Stimulated activated CD4-positive, alpha-beta T cell treated with anti-CD3 and anti-CD28 coated beads, Interleukin-4, amount 100 ng/mL, for 24 hours (primary cell): ENCODE data around the gene PSMA5.
A peak's percentile ranks its signal among the peaks of the same experiment; 100 is the strongest.
"Not testable (repeated sequence)": the region's sequence is repeated elsewhere in the genome, so short reads cannot be mapped to it uniquely, and the experiment has no call there.

Experiments
- DNase-seq: peaks from one replicate; pipeline ENCODE4 v3.0.0-alpha.2; 2020

The PSMA5 gene

DNA sequence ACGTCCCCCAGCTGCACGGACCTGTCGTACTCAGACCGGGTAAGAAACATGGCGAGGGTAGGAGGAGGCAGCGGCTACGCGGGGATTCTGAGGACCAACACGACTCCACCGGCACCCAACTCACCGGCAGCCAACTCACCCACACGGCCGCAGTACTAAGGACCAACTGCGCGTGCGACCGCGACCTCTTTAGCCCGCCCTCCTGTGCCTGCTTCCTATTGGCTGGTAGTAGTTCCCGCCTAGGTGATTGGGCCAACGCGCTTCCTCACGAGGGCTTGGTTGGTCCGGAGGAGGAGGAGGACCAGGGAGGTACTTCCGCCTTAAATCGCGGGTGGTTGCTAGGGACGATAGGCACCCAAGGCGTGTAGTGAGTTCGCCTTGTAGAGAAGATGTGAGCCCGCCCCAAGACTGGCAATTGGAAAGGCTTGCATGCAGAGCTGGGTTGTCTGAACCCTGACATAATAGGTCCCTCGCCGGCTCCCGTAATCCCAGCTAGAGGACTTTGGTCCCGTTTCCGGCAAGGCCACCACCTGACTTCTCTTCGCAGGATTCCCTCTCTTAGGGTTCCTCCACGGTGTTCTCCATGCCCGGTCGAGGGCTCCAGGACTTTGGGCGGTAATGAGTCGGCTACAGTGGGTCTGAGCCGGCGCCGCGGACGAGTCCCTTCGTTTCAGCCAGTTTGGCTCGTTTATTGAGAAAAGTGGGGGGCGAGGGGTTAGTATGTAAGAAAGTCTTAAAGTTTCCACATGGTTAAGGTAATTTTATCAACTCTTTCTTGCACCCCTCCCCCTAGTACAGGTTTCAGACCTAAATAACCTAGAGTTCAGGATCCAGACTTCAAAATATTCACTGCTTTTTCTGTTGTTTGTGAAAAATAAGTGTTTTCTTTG is at the start of gene PSMA5:
Gene PSMA5 (minus strand): TSS at position 168 of the 890 bp plus-strand sequence. CDS start 118 bp downstream, at position 50.
- peak; percentile 97 for DNase-seq

DNA sequence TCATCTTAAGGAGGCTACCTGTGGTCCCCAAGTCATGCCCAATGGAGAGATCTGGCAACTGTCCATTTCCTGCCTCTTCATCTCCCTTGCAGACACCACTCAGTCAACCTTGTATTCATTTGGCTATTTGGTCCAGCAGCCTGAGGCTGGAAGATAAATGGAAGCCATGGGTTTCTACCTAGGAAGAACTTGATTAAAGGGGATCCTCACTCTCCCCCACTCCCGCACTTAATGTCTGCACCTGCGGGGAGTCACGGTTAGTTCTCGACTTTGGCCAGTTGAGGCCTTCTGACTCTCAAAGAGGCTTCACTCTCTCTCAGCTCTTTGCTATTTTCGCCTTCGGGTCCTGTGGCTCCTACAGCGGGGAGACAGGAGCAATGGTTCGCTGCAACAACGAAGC is 49.0 kb upstream of the PSMA5 start:
- no peak for DNase-seq

DNA sequence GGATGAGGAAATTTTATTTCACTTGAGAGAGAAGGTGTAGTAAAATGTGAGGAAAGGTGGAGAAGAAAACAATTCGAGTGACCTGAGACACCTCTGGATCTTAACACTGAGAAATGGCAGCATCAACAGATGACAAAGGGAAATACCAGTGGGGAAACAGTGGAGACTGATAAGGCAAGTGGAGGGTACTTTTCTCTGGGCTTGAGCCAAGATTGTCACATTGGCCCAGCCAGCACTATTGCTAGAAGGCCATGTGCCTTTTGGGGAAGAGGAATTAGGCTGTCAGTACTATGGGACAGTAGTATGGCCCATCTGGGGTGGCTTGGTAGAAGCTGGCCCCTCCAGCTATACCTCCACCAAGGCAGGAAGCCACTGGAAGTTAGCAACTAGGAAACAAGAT is 48.4 kb upstream of the PSMA5 start:
- no peak for DNase-seq

DNA sequence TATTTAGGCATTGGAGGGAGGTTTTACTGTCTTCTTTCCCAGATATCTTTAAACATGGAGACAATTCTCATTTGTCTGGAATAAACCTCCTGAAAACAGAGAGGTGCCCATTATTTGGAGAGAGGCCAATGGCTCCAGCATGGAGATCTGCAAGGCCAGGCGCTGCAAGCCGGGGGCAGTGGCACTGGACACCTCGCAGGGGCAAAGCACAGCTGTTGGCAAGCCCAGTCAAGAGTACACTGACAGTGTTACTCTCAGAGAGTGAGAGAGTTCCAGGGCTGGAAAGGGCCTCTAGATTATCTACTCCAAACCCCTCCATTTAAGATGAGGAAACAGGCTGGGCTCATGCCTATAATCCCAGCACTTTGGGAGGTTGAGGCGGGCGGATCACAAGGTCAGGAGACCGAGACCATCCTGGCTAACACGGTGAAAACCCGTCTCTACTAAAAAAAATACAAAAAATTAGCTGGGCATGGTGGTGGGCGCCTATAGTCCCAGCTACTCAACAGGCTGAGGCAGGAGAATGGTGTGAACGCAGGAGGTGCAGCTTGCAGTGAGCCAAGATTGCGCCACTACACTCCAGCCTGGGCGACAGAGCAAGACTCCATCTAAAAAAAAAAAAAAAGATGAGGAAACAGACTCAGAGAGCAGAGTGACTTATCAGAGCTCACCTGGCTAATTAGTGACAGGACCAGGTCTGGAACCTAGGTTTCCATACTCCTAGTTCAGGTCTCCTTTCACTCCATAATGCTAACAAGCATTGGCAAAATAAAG is 47.2 kb upstream of the PSMA5 start:
- not testable (repeated sequence) for DNase-seq

DNA sequence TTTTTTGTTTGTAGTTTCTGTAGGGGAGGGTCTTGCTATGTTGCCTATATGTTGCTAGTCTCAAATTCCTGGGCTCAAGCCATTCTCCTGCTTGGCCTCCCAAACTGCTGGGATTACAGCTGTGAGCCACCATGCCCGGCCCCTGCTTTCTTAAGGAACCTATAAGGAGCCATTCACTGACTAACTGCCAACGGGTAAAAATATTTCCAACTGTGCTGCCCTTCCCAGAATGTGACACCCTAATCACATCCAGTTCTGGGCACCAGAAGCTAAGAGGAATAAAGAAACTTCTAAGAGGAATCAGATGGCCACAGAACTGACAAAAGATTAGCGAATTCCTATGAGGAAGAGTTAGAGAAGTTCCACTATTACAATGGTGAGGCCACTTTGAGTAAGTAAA is 46.5 kb upstream of the PSMA5 start:
- DNase-seq: no peak

DNA sequence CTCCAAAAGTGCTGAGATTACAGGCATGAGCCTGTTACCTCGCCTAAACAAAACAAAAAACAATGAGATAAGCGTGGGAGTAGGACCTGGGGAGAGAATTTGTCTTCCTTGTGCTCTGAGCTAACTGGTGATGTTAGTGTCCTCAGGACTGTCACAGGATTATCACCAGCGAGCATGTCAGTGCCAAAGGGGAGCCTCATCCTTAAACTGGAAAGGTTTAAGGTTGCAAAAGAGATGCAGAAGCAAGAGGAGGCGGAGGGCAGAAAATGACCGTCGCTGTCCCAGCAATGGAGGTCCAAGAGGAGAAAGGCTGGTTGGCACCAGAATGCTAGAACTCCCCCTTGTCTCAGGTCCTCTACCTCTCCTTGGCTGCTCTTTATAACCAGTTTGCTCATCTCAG is 44.0 kb upstream of the PSMA5 start:
- no peak for DNase-seq

DNA sequence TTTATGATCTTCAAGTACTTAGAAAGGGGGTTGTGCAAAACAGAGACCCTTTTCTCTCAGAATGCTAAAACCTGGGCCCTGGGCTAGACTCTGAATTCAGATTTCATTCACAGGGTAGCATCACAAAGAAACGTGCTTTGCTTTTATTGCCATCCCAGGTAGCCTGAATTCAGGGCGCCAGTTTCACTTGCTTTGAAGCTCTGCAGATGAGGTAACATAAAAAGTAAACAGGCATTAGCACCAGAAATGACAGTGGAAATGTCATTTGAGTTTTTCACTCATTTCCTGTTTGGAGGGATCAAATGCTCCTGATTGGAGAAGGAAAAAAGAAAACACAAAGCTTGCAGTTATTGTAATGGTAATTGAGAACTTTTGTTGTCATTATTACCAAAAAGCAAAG is 42.7 kb upstream of the PSMA5 start:
- no peak for DNase-seq

DNA sequence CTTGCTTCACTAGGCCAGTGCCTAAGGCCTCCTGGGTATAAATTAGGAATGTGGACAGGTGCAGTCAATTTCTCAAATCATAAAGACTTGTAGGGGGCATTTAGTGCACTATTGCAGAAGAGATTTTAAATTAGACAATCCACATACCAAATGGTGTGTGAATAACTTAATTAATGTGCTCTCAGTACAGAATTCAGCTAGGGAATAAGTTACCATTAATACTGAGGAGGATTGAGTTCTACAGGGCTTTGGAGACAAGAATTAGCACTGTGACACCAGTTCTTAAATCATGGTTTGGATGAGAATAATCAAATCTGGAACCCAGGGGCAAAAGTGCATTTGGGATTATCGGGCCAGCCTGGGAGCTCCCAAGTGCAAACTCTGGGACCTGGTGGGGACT is 41.8 kb upstream of the PSMA5 start:
- no peak for DNase-seq

DNA sequence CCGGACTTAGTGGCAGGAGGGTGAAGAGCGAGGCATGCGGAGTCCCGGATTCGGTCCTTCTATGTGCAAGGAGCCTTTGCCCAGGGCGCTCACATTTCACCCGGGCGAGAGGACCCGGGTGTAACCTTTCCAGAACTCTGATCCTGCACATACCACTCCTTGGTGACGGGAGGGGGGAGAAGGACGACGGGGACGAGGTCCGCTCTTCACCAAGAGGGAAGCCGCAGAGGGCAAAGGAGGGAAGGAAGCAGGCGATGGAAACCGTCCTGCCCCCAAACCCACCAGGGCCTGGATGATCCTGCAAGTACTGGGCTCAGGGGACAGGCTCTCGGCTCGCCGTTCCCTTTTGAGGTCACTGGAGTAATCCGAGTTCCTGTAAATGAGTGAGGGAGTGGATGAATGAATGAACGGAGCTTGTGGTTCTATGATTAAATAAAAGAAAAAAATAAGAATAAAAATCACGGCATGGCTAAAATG is 41.1 kb upstream of the PSMA5 start:
- DNase-seq: no peak

DNA sequence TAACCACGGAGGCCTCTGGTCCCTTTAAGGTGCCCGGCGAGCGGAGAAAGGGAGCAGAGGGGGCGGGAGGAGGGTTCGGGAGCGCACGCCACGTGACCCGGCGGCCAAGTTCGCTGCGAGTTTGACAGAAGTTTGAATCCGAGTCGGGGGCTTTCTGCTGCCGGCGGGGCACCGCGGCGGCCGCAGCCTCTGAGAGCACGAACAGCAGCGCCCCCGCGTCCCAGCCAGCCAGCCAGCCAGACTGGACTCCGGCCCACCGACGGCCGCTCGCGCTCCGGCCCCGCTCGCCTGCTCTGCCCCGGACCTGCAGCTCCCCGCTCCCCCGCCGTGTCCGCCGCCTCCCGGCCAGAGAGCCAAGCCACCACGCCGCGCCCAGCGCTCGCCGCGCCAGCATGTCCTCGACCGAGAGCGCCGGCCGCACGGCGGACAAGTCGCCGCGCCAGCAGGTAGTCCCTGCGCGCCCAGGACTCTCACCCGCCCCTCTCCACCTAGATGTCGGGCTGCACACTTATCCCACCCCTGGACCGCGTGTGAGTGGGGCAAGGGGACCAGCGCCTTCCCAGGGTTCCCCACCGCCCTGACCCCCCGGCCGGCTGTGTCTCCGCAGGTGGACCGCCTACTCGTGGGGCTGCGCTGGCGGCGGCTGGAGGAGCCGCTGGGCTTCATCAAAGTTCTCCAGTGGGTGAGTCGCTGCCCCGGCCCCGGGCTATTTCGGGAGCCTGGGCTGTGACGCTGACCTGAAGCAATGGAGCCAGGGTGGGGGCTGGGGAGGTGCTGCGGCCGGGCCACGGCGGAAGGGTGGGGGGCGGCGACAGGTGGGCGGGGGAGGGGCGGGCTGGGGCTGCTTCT is 40.4 kb upstream of the PSMA5 start, which contains the start of gene SYPL2:
Gene SYPL2 (plus strand): TSS at position 95 of the 849 bp plus-strand sequence. CDS start 298 bp downstream, at position 393.
- no peak for DNase-seq

DNA sequence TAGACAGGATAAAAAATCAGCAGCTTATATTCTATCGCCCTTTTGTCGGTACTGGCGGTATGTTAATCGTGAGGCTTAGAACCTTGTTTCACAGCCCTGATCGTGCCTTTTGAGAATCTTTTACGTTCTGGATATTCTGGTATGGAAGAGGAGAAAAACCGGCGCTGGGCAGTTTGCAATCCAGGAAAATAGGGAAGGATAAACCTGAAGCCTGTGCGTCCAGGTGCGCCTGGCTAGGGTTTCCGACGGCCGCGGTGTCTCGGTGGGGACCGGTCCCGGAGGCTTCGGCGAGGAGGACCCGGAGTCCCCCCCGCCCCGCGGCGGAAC is 39.8 kb upstream of the PSMA5 start:
- no peak for DNase-seq

DNA sequence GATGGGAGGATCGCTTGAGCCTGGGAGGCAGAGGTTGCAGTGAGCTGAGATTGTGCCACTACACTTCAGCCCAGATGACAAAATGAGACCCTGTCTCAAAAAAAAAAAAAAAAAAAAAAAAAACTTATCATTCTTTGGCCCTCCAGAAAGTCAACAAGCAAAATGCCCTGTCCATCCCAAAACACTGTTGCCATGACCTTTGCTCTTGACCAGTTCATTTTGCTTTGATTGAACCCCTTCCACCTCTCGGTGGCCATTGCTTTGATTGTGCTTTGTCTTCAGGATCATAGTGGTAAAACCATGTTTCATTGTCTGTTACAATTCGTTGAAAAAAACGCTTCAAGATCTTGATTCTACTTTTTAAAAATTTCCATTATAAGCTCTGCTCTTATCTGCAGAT is 31.6 kb upstream of the PSMA5 start:
- no peak for DNase-seq

DNA sequence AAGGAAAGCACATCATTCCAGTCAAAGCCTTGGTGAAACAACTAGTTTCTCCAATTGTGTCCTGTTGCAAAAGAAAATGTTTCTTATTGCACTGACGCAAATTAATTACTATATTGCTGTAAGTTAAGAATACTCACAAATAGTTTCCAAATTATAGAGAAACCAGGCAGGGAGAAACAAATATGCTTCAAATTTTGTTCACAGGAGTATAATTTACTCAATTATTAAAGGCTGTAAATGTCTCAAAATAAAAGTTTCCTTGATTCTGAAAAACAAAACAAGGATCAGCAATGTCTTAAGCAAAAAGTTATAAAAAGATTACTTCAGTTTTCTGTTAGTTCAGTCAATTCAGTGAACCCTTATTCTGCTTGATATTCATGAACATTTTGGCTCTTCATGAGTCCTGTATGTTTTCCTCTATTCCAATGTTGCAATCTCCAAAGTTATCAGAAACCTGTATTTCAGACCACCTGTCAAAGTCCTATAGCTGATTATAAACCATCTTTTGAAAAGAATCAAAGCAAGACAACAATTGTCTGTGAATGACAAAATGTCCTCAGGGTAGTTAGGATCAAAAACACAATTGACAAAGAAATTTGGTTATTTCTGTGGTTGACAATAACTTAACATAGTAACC is 28.4 kb upstream of the PSMA5 start:
- DNase-seq: no peak

DNA sequence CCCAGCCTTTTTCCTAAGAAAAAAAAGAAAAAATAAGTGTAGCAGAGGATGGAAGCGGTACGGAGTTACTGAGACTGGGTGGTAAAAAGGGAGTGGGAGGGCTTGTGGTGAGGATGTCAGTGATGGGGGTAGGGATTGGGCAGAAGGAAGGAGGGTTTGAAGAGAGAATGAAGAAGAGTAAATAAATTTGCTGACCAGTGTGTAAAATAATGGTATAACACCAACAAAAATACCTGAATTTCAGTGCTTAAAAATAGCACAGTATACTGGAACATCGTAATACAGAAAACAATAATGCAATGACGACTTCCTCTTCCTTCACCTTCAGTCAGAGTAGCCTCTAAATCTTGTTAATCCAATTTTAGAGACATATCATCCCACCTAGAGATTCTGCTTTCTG is 21.3 kb upstream of the PSMA5 start:
- DNase-seq: no peak

DNA sequence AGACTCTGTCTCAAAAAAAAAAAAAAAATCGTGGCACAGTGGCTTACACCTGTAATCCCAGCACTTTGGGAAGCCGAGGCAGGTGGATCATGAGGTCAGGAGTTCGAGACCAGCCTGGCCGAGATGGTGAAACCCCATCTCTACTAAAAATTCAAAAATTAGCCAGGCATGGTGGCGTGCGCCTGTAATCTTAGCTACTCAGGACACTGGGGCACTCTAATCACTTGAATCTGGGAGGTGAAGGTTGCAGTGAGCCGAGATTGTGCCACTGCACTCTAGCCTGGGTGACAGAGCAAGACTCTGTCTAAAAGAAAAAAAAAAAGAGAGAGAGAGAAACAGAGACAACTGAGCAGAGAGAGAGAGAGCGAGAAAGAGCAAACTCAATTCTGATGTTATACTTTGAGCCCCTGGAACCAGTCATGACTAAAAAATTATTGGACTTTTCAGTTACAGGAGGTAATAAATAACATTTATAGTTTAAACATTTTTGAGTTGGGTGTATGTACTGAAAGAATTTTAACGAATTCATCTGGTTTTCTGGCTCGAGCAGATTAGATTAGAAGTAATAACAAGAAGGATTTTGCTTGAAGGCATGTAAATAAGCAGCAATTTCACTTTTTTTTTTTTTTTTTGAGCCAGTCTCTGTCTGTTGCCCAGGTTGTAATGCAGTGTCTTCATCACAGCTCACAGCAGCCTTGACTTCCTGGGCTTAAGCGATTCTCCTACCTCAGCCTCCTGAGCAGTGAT is 19.9 kb upstream of the PSMA5 start:
- DNase-seq: not testable (repeated sequence)

DNA sequence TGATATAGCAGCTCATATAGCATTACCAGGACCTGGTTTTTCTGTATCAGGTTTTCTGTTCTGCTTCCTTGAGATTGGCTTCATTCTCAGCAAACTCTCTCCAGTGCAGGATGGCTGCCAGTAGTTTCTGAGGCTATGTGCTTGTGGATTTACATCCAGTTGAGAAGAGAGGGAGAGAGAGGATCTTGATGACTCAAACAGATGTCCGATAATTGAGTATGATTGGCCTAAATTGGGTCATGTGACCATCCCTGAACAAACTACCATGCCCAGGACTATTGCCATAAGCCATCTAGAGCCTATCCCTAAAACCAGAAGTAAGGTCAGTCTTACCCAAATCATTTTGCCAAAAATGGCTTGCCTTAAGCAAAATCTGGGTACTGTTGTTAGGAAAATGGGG is 18.1 kb upstream of the PSMA5 start:
- DNase-seq: no peak

DNA sequence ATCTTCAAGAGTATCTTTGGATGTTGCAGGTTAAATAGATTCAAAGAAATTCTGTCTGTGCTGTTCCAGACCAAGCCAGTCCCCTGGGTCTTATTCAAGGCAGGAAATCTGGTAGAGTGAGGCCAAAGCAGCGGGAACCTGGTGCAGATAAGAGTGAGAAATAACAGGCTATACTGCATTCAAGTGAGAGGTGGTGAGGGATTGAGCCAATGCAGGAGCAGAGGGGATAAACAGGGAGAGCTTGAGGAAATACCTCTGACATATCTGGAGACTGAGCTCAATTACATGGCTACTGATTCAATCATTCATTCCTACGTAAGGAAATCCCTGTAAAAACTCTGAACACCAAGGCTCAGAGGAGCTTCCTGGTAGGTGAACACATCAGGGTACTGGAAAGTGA is 17.2 kb upstream of the PSMA5 start:
- DNase-seq: no peak

DNA sequence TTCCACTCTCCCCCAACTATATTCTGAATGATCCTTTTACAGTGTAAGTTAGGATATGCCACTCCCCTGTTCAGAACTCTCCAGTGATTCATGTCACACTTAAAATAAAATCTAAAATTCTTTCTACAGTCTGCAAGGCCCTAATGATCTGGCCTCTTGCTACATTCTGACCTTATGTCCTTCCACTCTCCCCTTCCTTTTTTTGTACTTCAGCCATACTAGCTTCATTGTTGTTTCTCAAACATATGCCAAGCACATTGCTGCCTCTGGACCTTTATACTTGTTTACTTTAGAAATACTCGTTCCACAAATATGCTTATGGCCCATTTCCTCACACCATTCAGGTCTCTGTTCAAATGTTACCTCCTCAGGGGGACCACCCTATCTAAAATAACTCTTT is 14.8 kb upstream of the PSMA5 start:
- DNase-seq: no peak

DNA sequence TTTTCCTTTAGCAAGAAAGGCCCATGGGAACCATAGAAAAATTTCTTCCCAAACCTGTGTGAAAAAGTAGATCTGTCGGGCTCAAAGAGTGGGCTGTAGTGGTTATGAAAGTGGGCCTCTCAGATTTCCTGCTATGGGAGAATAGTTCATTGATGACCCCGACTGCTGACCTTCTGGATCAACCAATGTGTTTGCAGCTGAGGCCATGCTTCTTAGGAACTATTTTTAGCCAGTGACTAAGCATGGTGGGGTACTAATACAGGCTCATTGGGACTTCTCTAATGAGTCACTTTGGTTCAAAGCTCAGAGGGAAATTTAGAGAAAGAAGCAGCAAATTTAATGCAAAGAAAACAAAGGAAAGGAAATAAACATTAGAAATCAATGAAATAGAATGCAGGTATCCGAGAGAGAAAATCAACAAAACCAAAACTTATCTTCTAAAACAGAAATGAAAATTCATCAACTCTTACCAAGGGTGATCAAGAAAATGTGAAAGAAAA is 12.6 kb upstream of the PSMA5 start:
- DNase-seq: peak; percentile 8

DNA sequence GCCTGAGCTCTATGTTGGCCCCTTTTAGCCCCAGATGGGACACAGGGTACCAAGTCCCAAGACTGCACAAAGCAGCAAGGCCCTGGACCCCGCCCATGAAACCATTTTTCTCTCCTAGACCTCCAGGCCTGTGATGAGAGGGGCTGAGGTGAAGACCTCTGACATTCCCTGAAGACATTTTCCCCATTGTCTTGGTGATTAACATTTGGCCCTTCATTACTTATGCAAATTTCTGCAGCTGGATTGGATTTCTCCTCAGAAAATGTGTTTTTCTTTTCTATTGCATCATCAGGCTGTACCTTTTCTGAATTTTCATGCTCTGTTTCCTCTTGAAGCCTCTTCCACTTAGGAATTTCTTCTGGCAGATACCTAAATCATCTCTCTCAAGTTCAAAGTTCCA is 8.2 kb upstream of the PSMA5 start:
- DNase-seq: no peak

DNA sequence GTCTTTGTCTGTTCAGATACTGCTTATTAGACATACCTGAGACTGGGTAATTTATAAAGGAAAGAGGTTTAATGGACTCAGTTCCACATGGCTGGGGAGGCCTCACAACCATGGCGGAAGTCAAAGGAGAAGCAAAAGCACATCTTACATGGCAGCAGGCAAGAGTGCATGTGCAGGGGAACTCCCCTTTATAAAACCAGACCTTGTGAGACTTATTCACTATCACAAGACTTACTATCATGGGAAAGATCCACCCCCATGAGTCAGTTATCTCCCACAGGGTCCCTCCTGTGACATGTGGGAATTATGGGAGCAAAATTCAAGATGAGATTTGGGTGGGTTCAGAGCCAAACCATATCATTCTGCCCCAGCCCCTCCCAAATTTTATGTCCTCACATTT is 7.1 kb upstream of the PSMA5 start:
- no peak for DNase-seq

DNA sequence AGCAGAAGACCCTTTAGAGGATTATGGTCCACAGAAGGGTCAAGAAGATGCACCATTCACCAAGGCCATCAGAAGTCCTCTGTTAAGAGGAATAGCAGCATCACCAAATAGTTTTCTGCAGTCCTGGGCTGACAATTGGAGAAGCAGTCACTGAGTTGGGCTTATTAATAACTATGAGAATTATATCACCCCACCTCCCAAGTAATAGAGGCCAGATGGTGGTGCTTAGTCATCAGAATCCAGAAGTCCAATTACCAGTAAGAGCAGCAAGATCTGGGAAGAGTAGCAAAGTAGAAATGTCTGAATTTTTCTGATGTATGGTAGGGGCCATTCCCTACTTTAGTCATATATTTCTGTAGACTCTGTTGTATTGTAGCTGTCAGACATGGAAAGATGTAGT is 6.1 kb upstream of the PSMA5 start:
- no peak for DNase-seq
